Endodermal cell (in vitro differentiated cells): ENCODE data around the gene CRMP1. TPM values are rescaled to one million over a fixed set of nuclear protein-coding genes. Genes with fewer than 3 reads are reported as not detected.

ENCODE experiments used
- DNase-seq: peaks from one replicate; pipeline ENCODE4 v3.0.0-alpha.2; 2017
- H3K27ac ChIP-seq: 2 replicates; pipeline ENCODE4 v1.5.1; 2013; ENCODE audit warnings: mild to moderate bottlenecking, low read depth, low read length, moderate library complexity
- H3K27me3 ChIP-seq: 2 replicates; pipeline ENCODE4 v1.6.1; 2013; ENCODE audit warnings: mild to moderate bottlenecking, low read length, moderate library complexity; ENCODE audit not compliant: insufficient read depth, control insufficient read depth, poor library complexity, severe bottlenecking
- H3K36me3 ChIP-seq: 2 replicates; pipeline ENCODE4 v1.7.0; 2013; ENCODE audit warnings: mild to moderate bottlenecking, low read length, moderate library complexity; ENCODE audit not compliant: control insufficient read depth, insufficient read depth
- H3K4me1 ChIP-seq: one replicate; pipeline ENCODE4 v1.7.0; 2013; ENCODE audit warnings: low read length; ENCODE audit not compliant: control insufficient read depth, insufficient read depth
- H3K4me3 ChIP-seq: 2 replicates; pipeline ENCODE4 v1.5.1; 2013; ENCODE audit warnings: mild to moderate bottlenecking, low read length, moderate library complexity
- H3K9ac ChIP-seq: 2 replicates; pipeline ENCODE4 v1.6.1; 2013; ENCODE audit warnings: mild to moderate bottlenecking, low read length, moderate library complexity; ENCODE audit not compliant: poor library complexity, severe bottlenecking; ENCODE audit errors: extremely low read depth
- H3K9me3 ChIP-seq: 2 replicates; pipeline ENCODE4 v1.6.1; 2013; ENCODE audit warnings: mild to moderate bottlenecking, low read length, moderate library complexity; ENCODE audit not compliant: control insufficient read depth
- H3K27ac Mint-ChIP-seq: 2 replicates; pipeline ENCODE4 v1.8.0; 2020; ENCODE audit warnings: mixed read lengths
- H3K27me3 Mint-ChIP-seq: 2 replicates; pipeline ENCODE4 v1.8.0; 2021; ENCODE audit warnings: mild to moderate bottlenecking, mixed read lengths; ENCODE audit not compliant: insufficient read depth
- H3K36me3 Mint-ChIP-seq: 2 replicates; pipeline ENCODE4 v1.8.0; 2020; ENCODE audit warnings: low read depth, mixed read lengths
- H3K4me1 Mint-ChIP-seq: 2 replicates; pipeline ENCODE4 v1.8.0; 2020; ENCODE audit warnings: mixed read lengths
- H3K4me3 Mint-ChIP-seq: 2 replicates; pipeline ENCODE4 v1.8.0; 2020; ENCODE audit warnings: mild to moderate bottlenecking, moderate library complexity, mixed read lengths
- H3K9me3 Mint-ChIP-seq: 2 replicates; pipeline ENCODE4 v1.8.0; 2020; ENCODE audit warnings: mild to moderate bottlenecking, mixed read lengths
- WGBS, 2 experiments: methylation state at CpG; one replicate each; pipeline versions ENCODE4 v1.1.5 to v1.1.7; 2013; ENCODE audit warnings: missing lambda C conversion rate in 2 of 2, mixed read lengths in 1 of 2; ENCODE audit not compliant: insufficient coverage in 1 of 2, insufficient read length in 1 of 2; 5-methylcytosine and 5-hydroxymethylcytosine counted together
- total RNA-seq, 2 donors: library from RNA; stranded (reverse); fragmentation: NEBNext Ultra II Directional in 1 of 2; extraction: Animal tissue kit (Norgen Biotek cat#: 25700) in 1 of 2; gene quantifications; 2 replicates in 1 of 2; 3 replicates in 1 of 2; pipeline ENCODE4 v1.2.1, GENCODE V29; 2021
- TF ChIP-seq, protein P1 (sequence below): fragments of 200-600 bp; sonication (generic); conservative IDR thresholded peaks from 2 replicates; pipeline ENCODE4 v1.5.0; 2021; ENCODE audit warnings: antibody characterized with exemption, mild to moderate bottlenecking

CRMP1 gene
- total RNA-seq, 2 donors from 2014 or later = 40.0 to 64.9 TPM

DNA sequence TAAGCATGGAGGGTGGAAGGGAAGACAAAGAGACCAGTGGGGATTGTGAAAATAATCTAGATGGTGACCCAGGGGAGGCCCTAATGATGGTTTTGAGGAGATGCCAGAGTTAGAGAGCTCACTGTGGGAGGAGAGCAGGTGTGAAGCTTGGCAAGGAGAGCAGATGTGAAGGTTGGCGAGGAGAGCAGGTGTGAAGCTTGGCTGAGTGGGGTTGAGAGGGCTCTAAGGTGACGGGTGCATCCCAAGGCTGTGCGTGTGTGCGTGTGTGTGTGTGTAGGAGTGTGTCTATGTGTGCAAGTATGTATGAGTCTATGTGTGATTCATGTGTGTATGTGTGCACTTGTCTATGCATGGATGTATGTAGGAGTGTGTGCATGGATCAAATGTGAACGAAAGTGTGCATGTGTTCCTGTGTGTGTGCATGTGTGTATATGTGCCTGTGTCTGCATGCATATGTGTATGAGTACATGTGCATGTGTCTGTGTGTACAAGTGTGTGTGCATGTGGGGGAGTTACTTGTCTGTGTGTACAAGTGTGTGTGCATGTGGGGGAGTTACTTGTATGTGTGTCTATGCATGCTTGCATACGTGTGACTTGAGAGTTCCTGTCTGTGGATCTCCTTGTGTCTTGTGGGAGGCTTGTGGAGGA, 109.9 kb downstream of the CRMP1 start:
- H3K27ac Mint-ChIP-seq = no peak overlapping the region

DNA sequence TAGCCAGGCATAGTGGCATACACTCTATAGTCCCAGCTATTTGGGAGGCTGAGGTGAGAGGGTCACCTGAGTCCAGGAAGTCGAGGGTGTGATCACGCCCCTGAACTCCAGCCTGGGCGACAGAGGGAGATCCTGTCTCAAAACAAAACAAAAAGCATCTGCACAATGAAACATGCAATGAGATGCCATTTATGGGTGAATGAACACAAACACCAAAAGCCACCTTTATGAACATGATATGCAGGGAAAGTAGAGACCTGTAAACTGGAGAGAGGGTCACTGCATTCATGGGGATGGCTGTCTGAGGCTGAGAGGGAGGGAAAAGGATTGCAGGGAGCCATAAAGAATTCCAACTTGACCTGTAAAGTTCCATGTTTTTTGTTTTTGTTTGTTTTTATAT, 111.2 kb downstream of the CRMP1 start:
- no peak overlapping the region for H3K9ac ChIP-seq
- peaks cover 33% of the 10 kb centered on the region for H3K4me1 Mint-ChIP-seq
- no peak overlapping the region for H3K27ac Mint-ChIP-seq
- H3K4me1 ChIP-seq = peaks cover 2% of the 10 kb centered on the region
- no peaks in the 10 kb centered on the region for H3K27me3 ChIP-seq
- peaks cover 21% of the 10 kb centered on the region for H3K9me3 ChIP-seq
- H3K9me3 Mint-ChIP-seq = peaks cover 15% of the 10 kb centered on the region
- peaks cover 27% of the 10 kb centered on the region for H3K27me3 Mint-ChIP-seq
- DNase-seq = no peak
- H3K36me3 ChIP-seq = peaks cover 19% of the 10 kb centered on the region
- H3K4me3 Mint-ChIP-seq = no peak overlapping the region
- peaks cover 43% of the 10 kb centered on the region for H3K36me3 Mint-ChIP-seq
- TF ChIP-seq, protein P1, sequence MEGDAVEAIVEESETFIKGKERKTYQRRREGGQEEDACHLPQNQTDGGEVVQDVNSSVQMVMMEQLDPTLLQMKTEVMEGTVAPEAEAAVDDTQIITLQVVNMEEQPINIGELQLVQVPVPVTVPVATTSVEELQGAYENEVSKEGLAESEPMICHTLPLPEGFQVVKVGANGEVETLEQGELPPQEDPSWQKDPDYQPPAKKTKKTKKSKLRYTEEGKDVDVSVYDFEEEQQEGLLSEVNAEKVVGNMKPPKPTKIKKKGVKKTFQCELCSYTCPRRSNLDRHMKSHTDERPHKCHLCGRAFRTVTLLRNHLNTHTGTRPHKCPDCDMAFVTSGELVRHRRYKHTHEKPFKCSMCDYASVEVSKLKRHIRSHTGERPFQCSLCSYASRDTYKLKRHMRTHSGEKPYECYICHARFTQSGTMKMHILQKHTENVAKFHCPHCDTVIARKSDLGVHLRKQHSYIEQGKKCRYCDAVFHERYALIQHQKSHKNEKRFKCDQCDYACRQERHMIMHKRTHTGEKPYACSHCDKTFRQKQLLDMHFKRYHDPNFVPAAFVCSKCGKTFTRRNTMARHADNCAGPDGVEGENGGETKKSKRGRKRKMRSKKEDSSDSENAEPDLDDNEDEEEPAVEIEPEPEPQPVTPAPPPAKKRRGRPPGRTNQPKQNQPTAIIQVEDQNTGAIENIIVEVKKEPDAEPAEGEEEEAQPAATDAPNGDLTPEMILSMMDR = no peak
- H3K27ac ChIP-seq = no peak overlapping the region
- WGBS, 2 experiments = 83 to 92% methylated on average over 3 of the region's 3 CpGs
- no peak overlapping the region for H3K4me3 ChIP-seq

More for the DNA sequence above, 109.9 kb downstream of the CRMP1 start:
- Histone ChIP-seq H3K36me3 (peaks cover 24% of the 10 kb centered on the region), H3K27ac (no peak overlapping the region), H3K9me3 (peaks cover 19% of the 10 kb centered on the region), H3K27me3 (no peaks in the 10 kb centered on the region), H3K4me3 (no peak overlapping the region), H3K9ac (no peak overlapping the region), H3K4me1 (peaks cover 2% of the 10 kb centered on the region)
- DNase-seq = no peak
- WGBS, 2 experiments = 95 to 96% methylated on average over 6 of the region's 6 CpGs
- Mint-ChIP-seq H3K4me1 (peaks cover 34% of the 10 kb centered on the region), H3K9me3 (peaks cover 16% of the 10 kb centered on the region), H3K36me3 (peaks cover 47% of the 10 kb centered on the region), H3K27me3 (peaks cover 30% of the 10 kb centered on the region), H3K4me3 (no peak overlapping the region)
- TF ChIP-seq, protein P1 = no peak

DNA sequence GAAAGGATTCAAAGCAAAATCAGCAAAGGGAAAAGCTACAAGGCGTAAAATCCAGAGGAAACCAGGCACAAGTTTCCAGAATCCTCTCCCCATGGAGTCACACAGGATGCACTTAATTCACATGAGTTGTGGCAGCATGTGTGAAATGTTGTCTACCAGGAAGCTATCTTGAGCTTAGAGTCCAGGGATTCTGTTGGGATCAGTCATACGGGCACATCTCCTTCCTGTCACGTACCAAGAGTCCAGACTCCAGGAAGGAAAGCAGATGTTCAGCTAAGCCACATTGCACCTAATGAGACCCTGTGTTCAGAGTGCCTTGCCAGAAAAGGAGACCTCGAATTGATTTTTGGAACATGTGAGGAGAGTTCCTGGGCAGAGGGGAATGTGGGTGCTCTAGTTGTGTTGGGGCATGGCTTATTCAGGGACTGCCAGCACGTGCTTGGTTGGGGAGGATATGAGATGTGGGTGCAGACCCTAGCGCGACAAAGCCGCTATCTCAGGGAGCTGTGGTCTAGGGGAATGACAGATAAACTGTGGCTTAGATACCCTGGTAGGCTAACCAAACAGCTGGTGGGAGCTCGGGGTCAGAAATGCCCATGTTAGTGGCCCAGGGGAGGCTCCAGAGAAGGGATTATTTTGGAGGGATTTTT, 111.9 kb downstream of the CRMP1 start:
- TF ChIP-seq, protein P1 = no peak
- Histone ChIP-seq H3K9ac (no peak overlapping the region), H3K27ac (no peak overlapping the region), H3K27me3 (no peaks in the 10 kb centered on the region), H3K4me3 (no peak overlapping the region), H3K36me3 (peaks cover 19% of the 10 kb centered on the region), H3K4me1 (peaks cover 2% of the 10 kb centered on the region), H3K9me3 (peaks cover 29% of the 10 kb centered on the region)
- Mint-ChIP-seq H3K4me3 (no peak overlapping the region), H3K4me1 (peaks cover 29% of the 10 kb centered on the region), H3K36me3 (peaks cover 44% of the 10 kb centered on the region), H3K27me3 (peaks cover 27% of the 10 kb centered on the region), H3K9me3 (peaks cover 22% of the 10 kb centered on the region), H3K27ac (no peak overlapping the region)
- WGBS, 2 experiments = 97% methylated on average over 6 to 9 of the region's 9 CpGs
- no peak for DNase-seq
